ENCODE measurements around the gene SRP72. TPM values are rescaled to one million over a fixed set of nuclear protein-coding genes. Genes with fewer than 3 reads are reported as not detected.

The SRP72 gene
- total and polyA plus RNA-seq, 2 of the 8 experiments (the other 6 are each of a cell fraction or from before 2014, with no cell fraction given), result 37.7 to 144 TPM

- H3K9me3 ChIP-seq (ENCODE audit: insufficient read depth in 2 of 2, low read depth in 1 of 2, low read length in 1 of 2), result no peaks in the 10 kb centered on the region
- FAIRE-seq (no peak), DNase-seq (ENCODE audit: low read depth in 1 of 2, low spot score in 2 of 2) (no peak)
- no peaks in the 10 kb centered on the region for H3K23me2 ChIP-seq (ENCODE audit: low read depth, low read length)
- WGBS, 2 experiments (ENCODE audit: extremely low coverage in 1 of 2, insufficient coverage in 1 of 2, insufficient read length in 1 of 2, insufficient replicate concordance in 2 of 2, low coverage in 1 of 2, low lambda C conversion rate in 2 of 2, missing lambda C conversion rate in 1 of 2), result 91% methylated on average over 3 of the region's 3 CpGs; no CpG with 5 or more reads in 1 of the 2 experiments
- H3K27ac ChIP-seq (ENCODE audit: low read depth, low read length), result no peak overlapping the region
- no peak overlapping the region for H2BK12ac ChIP-seq (ENCODE audit: low read depth, low read length)
- H3K23ac ChIP-seq (ENCODE audit: insufficient read length), result no peak overlapping the region
- ChIA-PET CTCF (ENCODE audit: partially characterized antibody) (no interaction called here), POLR2A (ENCODE audit: partially characterized antibody) (interaction anchor here (0.6 to 1.0 kb wide), 2 partner anchors 18 to 357 kb away, joined by 3 to 5 read pairs; no protein-coding TSS in a partner anchor)
- H3K4me3 ChIP-seq (ENCODE audit: extremely low read depth in 1 of 4, insufficient read depth in 2 of 4, low read depth in 3 of 4, low read length in 4 of 4), result no peak overlapping the region
- H4K8ac ChIP-seq (ENCODE audit: extremely low read depth, insufficient read depth, low read length), result no peak overlapping the region
- no peaks in the 10 kb centered on the region for H3K79me1 ChIP-seq (ENCODE audit: low read depth, low read length)
- H3K14ac ChIP-seq (ENCODE audit: insufficient read length), result no peak overlapping the region
- H2BK15ac ChIP-seq (ENCODE audit: low read length), result no peak overlapping the region
- no peak overlapping the region for H4K5ac ChIP-seq (ENCODE audit: insufficient read length, low read depth, low read length)
- H3K9ac ChIP-seq (replicated peaks in 1 of 4; ENCODE audit: extremely low read depth in 1 of 4, low read depth in 3 of 4, low read length in 3 of 4), result no peak overlapping the region
- H3K4ac ChIP-seq (replicated peaks; ENCODE audit: insufficient read length, low read depth, low read length), result no peak overlapping the region
- no peaks in the 10 kb centered on the region for H4K20me1 ChIP-seq (replicated peaks in 1 of 2; ENCODE audit: control insufficient read depth in 1 of 2, insufficient read depth in 2 of 2, low read length in 2 of 2)
- no peak overlapping the region for H2AK5ac ChIP-seq (ENCODE audit: low read depth, low read length)
- no peak overlapping the region for H2AFZ ChIP-seq (ENCODE audit: low read length)
- H3K18ac ChIP-seq (ENCODE audit: extremely low read depth, low read length), result no peak overlapping the region
- H3K4me1 ChIP-seq (replicated peaks in 1 of 4; ENCODE audit: control insufficient read depth in 3 of 4, insufficient read depth in 4 of 4, low read length in 3 of 4), result no peaks in the 10 kb centered on the region
- no peak overlapping the region for H4K91ac ChIP-seq (replicated peaks; ENCODE audit: insufficient read length, low read length)
- H3K79me2 ChIP-seq (ENCODE audit: control insufficient read depth in 1 of 2, insufficient read depth in 2 of 2, low read length in 2 of 2), result no peaks in the 10 kb centered on the region
- no peak overlapping the region for H2BK20ac ChIP-seq (ENCODE audit: low read length)
- H3K27me3 ChIP-seq (replicated peaks in 1 of 4; ENCODE audit: control insufficient read depth in 3 of 4, extremely low read depth in 1 of 4, insufficient read depth in 3 of 4, low read length in 3 of 4), result no peaks in the 10 kb centered on the region
- H2BK5ac ChIP-seq (ENCODE audit: low read depth, low read length), result no peak overlapping the region
- H2BK120ac ChIP-seq (replicated peaks; ENCODE audit: low read depth, low read length), result no peak overlapping the region
- H3K4me2 ChIP-seq (ENCODE audit: insufficient read depth in 1 of 2, low read depth in 2 of 2, low read length in 2 of 2), result no peak overlapping the region
- H3K36me3 ChIP-seq (ENCODE audit: control insufficient read depth in 2 of 4, insufficient read depth in 4 of 4, low read length in 3 of 4), result peaks cover 7 to 73% (median 34%) of the 10 kb centered on the region in 4 experiments
- no peak overlapping the region for H3K56ac ChIP-seq (replicated peaks; ENCODE audit: insufficient read length, low read depth, low read length)
- no peak for TF ChIP-seq CEBPB (IDR thresholded peaks at IDR 0.05; ENCODE audit: low read depth, low read length)
- no peak for TF ChIP-seq CBX8 (IDR thresholded peaks at IDR 0.05; ENCODE audit: borderline replicate concordance, low read depth, low read length)
- no peak for TF ChIP-seq USF2 (IDR thresholded peaks at IDR 0.05; ENCODE audit: low read length)
- no peak for TF ChIP-seq GABPA (IDR thresholded peaks at IDR 0.05; ENCODE audit: borderline replicate concordance, insufficient read depth, low read length)
- no peak for TF ChIP-seq EGR1 (IDR thresholded peaks at IDR 0.05; ENCODE audit: borderline replicate concordance, low read depth, low read length)
- no peak for TF ChIP-seq KDM5A (IDR thresholded peaks at IDR 0.05; ENCODE audit: low read length)
- no peak for TF ChIP-seq SIRT6 (IDR thresholded peaks at IDR 0.05; ENCODE audit: low read length)
- TF ChIP-seq TEAD4 (IDR thresholded peaks at IDR 0.05; ENCODE audit: low read depth, low read length), result no peak
- no peak for TF ChIP-seq CTCF (IDR thresholded peaks at IDR 0.05; ENCODE audit: control extremely low read depth in 1 of 3, insufficient read depth in 1 of 3, low read depth in 1 of 3, low read length in 3 of 3)
- TF ChIP-seq SIX5 (IDR thresholded peaks at IDR 0.05; ENCODE audit: low read depth, low read length), result no peak
- TF ChIP-seq CTBP2 (IDR thresholded peaks at IDR 0.05; ENCODE audit: borderline replicate concordance, insufficient read depth, insufficient read length, low read length), result no peak
- no peak for TF ChIP-seq BACH1 (IDR thresholded peaks at IDR 0.05; ENCODE audit: low read length)
These were observed 13.3 kb downstream of the SRP72 start for GRCh38 chr4:56480691-56481090.
